Muscle of back (tissue), 11 donors: ENCODE data around the gene ST6GALNAC1. TPM values are rescaled to one million over a fixed set of nuclear protein-coding genes. Genes with fewer than 3 reads are reported as not detected.
A peak's percentile ranks its signal among the peaks of the same experiment; 100 is the strongest.
"Not testable (repeated sequence)": the region's sequence is repeated elsewhere in the genome, so short reads cannot be mapped to it uniquely, and the experiment has no call there.

ENCODE experiments used
- DNase-seq, 3 donors: peaks; one replicate each; pipeline versions ENCODE4 v3.0.0 to v3.0.0-alpha.2; 2013
- polyA plus RNA-seq, 10 donors: library from polyadenylated mRNA; unstranded; fragments of 120-200 nt; gene quantifications; one replicate each; pipeline ENCODE4 v1.2.1, GENCODE V29; 2013; ENCODE audit not compliant: insufficient read length in 10 of 10

Gene ST6GALNAC1
- polyA plus RNA-seq, 10 donors = 0.25 to 1.3 (median 0.60) TPM

- no peak for DNase-seq
Measured at GRCh38 chr17:76612977-76613851, 30.3 kb downstream of the ST6GALNAC1 start.

- DNase-seq = no peak
Measured at GRCh38 chr17:76612465-76612864, 31.1 kb downstream of the ST6GALNAC1 start.

GRCh38 chr17:76611758-76612157 lies 31.8 kb downstream of the ST6GALNAC1 start:
- no peak for DNase-seq

GRCh38 chr17:76611080-76611749 lies 32.3 kb downstream of the ST6GALNAC1 start:
- not testable (repeated sequence) for DNase-seq

GRCh38 chr17:76606685-76607084 lies 36.9 kb downstream of the ST6GALNAC1 start:
- not testable (repeated sequence) for DNase-seq

GRCh38 chr17:76601065-76601464 lies 42.5 kb downstream of the ST6GALNAC1 start:
- no peak for DNase-seq

GRCh38 chr17:76599694-76600460 lies 43.7 kb downstream of the ST6GALNAC1 start:
- DNase-seq = no peak

GRCh38 chr17:76598004-76598439 lies 45.5 kb downstream of the ST6GALNAC1 start:
- DNase-seq = no peak

GRCh38 chr17:76597156-76598003 lies 46.2 kb downstream of the ST6GALNAC1 start:
- no peak for DNase-seq

- DNase-seq = no peak
Measured at GRCh38 chr17:76594690-76595089, 48.9 kb downstream of the ST6GALNAC1 start.

GRCh38 chr17:76593959-76594358 lies 49.6 kb downstream of the ST6GALNAC1 start:
- DNase-seq = no peak

- no peak for DNase-seq
Measured at GRCh38 chr17:76593384-76593826, 50.2 kb downstream of the ST6GALNAC1 start.

- no peak for DNase-seq
Measured at GRCh38 chr17:76588182-76588581, 55.4 kb downstream of the ST6GALNAC1 start.

GRCh38 chr17:76586741-76587487 lies 56.6 kb downstream of the ST6GALNAC1 start:
- DNase-seq = no peak

GRCh38 chr17:76585649-76586593 lies 57.6 kb downstream of the ST6GALNAC1 start, which contains the start of gene ST6GALNAC2:
Gene ST6GALNAC2 (minus strand): TSS chr17:76585860. CDS start chr17:76585808, 52 bp downstream.
- peak in 1 of 3 donors; percentile 60 for DNase-seq

GRCh38 chr17:76585033-76585648 lies 58.4 kb downstream of the ST6GALNAC1 start:
- peak in 1 of 3 donors; percentile 64 for DNase-seq

- DNase-seq = no peak
Measured at GRCh38 chr17:76584427-76585032, 59.0 kb downstream of the ST6GALNAC1 start.

- DNase-seq = no peak
Measured at GRCh38 chr17:76582660-76583059, 60.9 kb downstream of the ST6GALNAC1 start.
